Activated CD4-positive, alpha-beta T cell treated with anti-CD3 and anti-CD28 coated beads for 1 hour (primary cell): Measurements from ENCODE around the gene BICDL2.

Source experiments
- DNase-seq: peaks from one replicate; pipeline ENCODE4 v3.0.0-alpha.2; 2020

BICDL2 gene

GRCh38 chr16:3007059-3007956, 29.4 kb downstream of the BICDL2 start:
- no peak for DNase-seq

GRCh38 chr16:3004781-3005284, 31.9 kb downstream of the BICDL2 start:
- no peak for DNase-seq

GRCh38 chr16:3004319-3004718, 32.4 kb downstream of the BICDL2 start:
- DNase-seq = no peak

GRCh38 chr16:3003582-3004270, 33.0 kb downstream of the BICDL2 start:
- DNase-seq = peak; percentile 95

GRCh38 chr16:3001316-3001715, 35.4 kb downstream of the BICDL2 start:
- no peak for DNase-seq

- DNase-seq = no peak
Measured at GRCh38 chr16:3000540-3000939, 36.2 kb downstream of the BICDL2 start.

- DNase-seq = no peak
Measured at GRCh38 chr16:2999929-3000328, 36.8 kb downstream of the BICDL2 start.

GRCh38 chr16:2996298-2996697, 40.4 kb downstream of the BICDL2 start:
- DNase-seq = no peak

GRCh38 chr16:2992383-2993081, 44.2 kb downstream of the BICDL2 start:
- DNase-seq = no peak

- DNase-seq = no peak
Measured at GRCh38 chr16:2991566-2992261, 45.0 kb downstream of the BICDL2 start.

GRCh38 chr16:2990891-2991290, 45.9 kb downstream of the BICDL2 start:
- no peak for DNase-seq

GRCh38 chr16:2988590-2989099, 48.1 kb downstream of the BICDL2 start:
- DNase-seq = no peak

GRCh38 chr16:2987833-2988232, 48.9 kb downstream of the BICDL2 start:
- DNase-seq = no peak

- DNase-seq = no peak
Measured at GRCh38 chr16:2987286-2987685, 49.5 kb downstream of the BICDL2 start.

- no peak for DNase-seq
Measured at GRCh38 chr16:2986623-2987188, 50.0 kb downstream of the BICDL2 start.

GRCh38 chr16:2985893-2986355, 50.8 kb downstream of the BICDL2 start:
- no peak for DNase-seq

GRCh38 chr16:2985462-2985861, 51.3 kb downstream of the BICDL2 start:
- DNase-seq = no peak

- DNase-seq = peak; percentile 48
Measured at GRCh38 chr16:2983706-2984136, 53.0 kb downstream of the BICDL2 start.

GRCh38 chr16:2982402-2982801, 54.3 kb downstream of the BICDL2 start:
- DNase-seq = no peak

- DNase-seq = no peak
Measured at GRCh38 chr16:2981899-2982250, 54.9 kb downstream of the BICDL2 start.

- no peak for DNase-seq
Measured at GRCh38 chr16:2981177-2981898, 55.4 kb downstream of the BICDL2 start.
